GM19395 (cell line): ENCODE results near the gene UCP3.
"Not testable (repeated sequence)": the region's sequence is repeated elsewhere in the genome, so short reads cannot be mapped to it uniquely, and the experiment has no call there.

Experiments used
- ATAC-seq: cut with Tn5 transposase; IDR thresholded peaks from one replicate; pipeline ENCODE4 v1.9.1; 2021; ENCODE audit warnings: mild to moderate bottlenecking, moderate library complexity; ENCODE audit not compliant: unreplicated experiment

UCP3 gene

DNA sequence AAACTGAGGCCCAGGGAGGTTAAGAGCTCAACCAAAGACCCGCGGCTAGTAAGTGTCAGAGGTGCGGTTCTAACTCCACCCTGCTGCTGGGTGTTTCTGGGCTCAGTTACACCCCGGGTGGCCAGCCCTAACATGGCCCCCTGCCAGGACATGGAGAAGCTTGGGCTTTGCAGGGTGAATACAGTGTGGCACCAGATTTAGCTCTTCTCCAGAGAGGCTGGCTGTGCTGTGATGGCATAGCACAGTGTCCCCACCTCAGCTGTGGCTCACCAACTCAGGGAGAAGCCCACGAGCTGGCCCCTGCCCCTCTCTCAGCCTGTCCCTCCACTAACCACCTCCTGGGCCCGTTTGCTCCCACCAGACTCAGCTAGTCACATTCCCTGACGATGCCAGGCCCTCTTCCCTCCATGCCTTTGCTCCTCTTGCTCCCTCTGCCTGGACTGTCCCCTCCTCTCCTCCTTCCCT lies 7.0 kb downstream of the UCP3 start:
- ATAC-seq = no peak

GRCh38 chr11:74000307-74001133 lies 8.4 kb downstream of the UCP3 start:
- ATAC-seq = no peak

DNA sequence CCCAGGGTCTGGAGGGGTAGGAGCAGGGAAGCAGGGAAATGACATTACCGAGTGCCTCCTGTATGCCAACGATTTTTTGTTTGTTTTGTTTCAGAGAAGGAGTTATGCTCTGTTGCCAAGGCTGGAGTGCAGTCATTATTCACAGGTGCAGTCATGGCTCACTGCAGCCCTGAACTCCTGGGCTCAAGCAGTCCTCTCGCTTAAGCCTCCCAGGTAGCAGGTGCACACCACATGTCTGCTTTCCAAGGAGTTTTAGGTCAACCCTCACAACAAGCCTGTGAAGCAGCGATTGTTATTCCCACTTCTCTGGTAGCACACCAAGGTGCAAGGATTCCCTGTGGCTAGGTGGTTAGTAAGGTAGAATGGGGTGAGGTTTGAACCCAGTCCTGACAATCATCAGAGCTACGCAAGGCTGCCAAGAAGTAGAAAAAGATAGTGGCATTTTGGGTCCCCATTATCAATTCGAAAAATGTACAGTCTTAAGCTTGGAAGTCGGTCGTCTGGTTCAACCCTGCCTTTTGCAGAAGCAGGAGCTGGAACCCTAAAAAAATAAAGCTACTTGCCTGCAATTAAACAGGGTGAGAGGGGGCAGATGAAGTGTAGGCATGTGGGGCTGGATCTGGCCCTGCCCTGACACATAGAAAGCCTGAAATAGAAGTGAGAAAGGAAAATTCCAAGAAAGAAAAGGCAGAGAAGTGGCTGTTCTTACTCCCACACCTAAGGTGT lies 9.1 kb downstream of the UCP3 start:
- no peak for ATAC-seq

DNA sequence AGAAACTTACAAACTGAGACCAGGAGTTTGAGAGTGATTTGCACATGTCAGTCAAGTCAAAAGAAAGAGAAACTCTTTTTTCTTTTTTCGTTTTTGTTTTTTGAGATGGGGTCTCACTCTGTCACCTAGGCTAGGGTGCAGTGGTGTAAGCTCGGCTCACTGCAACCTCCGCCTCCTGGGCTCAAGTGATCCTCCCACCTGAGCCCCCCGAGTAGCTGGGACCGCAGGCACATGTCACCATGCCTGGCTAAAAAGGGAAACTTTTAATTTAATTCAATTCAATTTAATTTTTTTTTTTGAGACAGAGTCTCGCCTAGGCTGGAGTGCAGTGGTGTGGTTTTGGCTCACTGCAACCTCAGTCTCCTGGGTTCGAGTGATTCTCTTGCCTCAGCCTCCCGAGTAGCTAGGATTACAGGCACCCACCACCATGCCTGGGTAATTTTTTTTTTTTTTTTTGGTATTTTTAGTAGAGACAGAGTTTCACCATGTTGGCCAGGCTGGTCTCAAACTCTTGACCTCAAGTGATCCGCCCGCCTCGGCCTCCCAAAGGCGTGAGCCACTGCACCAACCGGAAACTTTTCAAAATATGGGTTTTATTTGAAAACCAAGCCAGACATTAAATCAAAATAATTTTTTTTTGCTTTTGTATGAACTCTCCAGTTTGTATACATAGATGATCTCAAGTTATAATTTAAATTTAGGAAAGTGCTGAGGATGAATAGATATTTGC lies 9.9 kb downstream of the UCP3 start:
- ATAC-seq = no peak

GRCh38 chr11:73997120-73997770 lies 11.6 kb downstream of the UCP3 start:
- no peak for ATAC-seq

DNA sequence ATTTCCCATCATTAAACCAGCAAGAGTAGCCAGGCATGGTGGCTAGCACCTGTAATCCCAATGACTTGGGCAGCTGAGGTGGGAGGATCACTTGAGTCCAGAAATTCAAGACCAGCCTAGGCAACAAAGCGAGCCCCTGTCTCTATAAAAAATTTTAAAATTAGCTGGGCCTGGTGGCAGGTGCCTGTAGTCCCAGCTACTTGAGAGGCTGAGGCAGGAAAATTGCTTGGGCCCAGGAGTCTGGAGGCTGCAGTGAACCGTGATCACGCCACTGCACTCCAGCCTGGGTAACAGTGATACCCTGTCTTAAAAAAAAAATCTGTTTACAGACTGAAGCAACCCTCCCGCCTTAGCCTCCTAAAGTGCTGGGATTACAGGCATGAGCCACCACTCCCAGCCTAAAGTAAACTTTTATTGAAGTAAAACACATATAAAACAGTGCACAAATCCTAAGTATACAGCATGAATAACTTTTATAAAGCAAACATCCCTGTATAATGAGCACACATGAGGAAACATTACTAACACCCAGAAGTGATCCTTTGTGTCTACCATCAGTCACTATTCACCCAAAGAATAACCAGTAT lies 12.6 kb downstream of the UCP3 start:
- ATAC-seq = no peak

GRCh38 chr11:73995731-73996130 lies 13.2 kb downstream of the UCP3 start:
- ATAC-seq = no peak

DNA sequence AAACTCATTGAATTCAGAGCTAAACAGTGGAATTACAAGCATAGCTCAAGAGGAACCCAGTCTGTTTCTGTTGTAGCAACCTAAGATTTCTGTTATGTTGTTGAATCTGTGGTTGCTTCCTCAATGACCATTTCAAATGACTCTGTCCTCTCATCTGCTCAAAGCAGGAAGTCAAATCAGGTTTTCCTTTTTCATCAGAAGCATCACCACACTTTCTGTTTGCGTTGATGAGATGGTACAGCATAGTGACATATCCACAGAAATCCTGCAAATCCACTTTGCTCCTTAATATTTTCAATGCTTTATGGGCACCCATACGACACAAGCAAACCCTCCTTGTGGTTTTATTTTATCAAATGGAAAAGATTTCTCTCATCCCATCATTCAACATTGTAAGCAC lies 13.6 kb downstream of the UCP3 start:
- ATAC-seq = peak; percentile 44

- peak; percentile 48 for ATAC-seq
Observed at GRCh38 chr11:73991471-73992006, 17.3 kb downstream of the UCP3 start.

- ATAC-seq = no peak
Observed at GRCh38 chr11:73990730-73991129, 18.2 kb downstream of the UCP3 start.

- ATAC-seq = no peak
Observed at GRCh38 chr11:73989156-73989555, 19.7 kb downstream of the UCP3 start.

DNA sequence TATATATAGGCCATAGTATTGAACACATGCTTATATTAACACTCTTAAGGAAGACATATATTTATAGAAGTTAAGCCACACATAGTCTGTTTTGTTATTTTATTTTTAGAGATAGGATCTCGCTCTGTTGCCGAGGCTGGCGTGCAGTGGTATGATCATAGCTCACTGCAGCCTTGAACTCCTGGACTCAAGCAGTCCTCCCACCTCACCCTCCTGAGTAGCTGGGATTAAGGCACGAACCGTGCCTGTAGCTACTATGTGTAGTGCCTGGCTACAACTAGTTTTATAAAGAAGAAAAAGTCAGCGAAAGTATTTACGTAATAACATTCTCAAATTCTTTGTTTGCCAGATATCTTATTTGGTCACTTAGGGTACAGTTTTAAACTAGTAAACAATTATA lies 20.7 kb downstream of the UCP3 start:
- no peak for ATAC-seq

GRCh38 chr11:73985661-73986060 lies 23.2 kb downstream of the UCP3 start:
- ATAC-seq = not testable (repeated sequence)

GRCh38 chr11:73983741-73984538 lies 24.9 kb downstream of the UCP3 start:
- ATAC-seq = no peak

DNA sequence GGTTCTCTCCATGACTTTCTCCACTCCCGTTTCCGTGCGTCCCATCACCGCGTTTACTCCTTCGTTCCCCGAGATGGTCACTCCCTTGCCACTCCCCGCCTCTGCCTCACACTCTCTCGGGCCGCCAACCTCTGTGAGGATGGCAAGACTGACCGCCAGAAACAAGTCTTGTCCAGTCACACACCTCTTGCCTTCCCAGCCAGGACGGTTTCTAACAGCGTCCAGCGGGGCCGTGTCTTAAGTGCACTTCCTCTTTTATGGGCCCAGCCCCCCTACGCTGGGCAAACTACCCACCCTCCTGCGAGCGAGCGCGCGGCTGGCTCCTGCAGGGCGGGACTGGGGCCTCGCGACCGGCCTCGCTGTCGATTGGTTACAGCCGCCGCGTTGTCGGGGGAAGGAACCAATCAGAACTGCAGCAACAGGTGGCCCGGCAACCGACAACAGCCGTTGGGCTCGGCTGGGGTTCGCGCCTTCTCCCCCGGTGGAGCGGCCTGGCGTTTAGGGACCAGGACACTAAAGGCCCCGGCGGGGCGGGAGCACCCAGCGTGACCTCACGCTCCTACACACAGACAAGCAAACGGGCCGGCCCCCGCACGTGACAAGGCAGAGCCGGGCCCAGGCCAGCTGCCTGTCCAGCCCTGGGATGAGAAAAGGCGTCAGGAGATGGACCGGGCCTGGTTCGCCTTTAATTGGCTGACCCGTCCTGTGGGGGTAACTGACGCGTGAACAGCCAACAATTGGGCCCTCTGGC lies 25.7 kb downstream of the UCP3 start:
- peak; percentile 67 for ATAC-seq

DNA sequence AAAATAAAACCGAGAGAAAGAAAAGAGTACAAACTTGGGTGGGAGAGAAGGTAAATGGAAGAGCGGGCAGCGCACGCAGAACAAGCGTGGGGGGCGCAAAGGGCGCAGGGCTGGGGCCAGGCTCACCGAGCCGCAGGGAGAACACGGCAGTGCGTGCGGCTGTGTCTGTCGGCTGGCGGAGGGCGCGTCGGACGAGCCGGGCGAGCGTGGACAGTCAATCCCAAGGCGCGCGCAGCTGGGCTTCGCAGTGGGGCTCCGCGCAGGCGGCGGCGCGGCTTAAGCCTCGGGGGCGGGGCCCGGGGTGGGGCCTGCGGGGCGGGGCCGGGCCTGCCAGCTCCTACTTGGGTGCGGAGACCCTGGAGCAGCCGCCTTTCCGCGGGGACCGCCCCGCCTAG lies 26.3 kb downstream of the UCP3 start, which contains the start of gene UCP2:
TSS of gene UCP2 (minus strand) at position 249 of the 395 bp plus-strand sequence. CDS start 4,465 bp downstream, outside the sequence.
- peak; percentile 58 for ATAC-seq

GRCh38 chr11:73981051-73981805 lies 27.7 kb downstream of the UCP3 start:
- no peak for ATAC-seq
